ENCODE results near the gene BCL7B.

DNA sequence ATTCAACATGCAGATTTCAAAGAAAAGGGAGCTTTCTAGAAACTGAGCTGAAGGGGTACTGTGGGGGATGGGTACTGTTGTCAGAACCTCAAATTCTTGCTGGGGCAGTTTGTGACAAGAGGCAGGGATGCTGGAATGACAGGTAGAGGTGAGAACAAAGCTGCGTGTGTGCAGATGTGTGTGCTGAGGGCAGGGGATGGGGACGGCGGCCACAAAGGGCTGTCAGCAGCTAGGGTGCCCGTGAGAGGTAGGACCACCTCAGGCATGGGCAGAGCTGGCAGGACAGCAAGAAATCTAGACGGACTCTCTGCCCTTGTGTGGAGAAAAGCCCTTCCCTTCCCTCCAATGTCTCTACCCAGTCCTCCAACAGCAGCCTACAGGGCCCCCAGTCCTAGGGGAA is 21.0 kb downstream of the BCL7B start:
- no peak for TF ChIP-seq POLR2AphosphoS5 (IDR thresholded peaks at IDR 0.05; ENCODE audit: low read depth, low read length)
- TF ChIP-seq TAF1 (IDR thresholded peaks at IDR 0.05; ENCODE audit: borderline replicate concordance, low read depth, low read length): no peak

All from GM12892 (cell line).